Esophagus muscularis mucosa (tissue), 4 donors: ENCODE data around the gene ZNF76. TPM values are rescaled to one million over a fixed set of nuclear protein-coding genes. Genes with fewer than 3 reads are reported as not detected.

Experiments
- DNase-seq: peaks from one replicate; pipeline ENCODE4 v3.0.0-alpha.2; 2017; ENCODE audit errors: extremely low spot score
- H3K27ac ChIP-seq, 4 donors: fragments of 200-600 bp; sonication (generic); replicated peaks in 1 of 4; 1 replicate in 3 of 4; 2 replicates in 1 of 4; pipeline ENCODE4 v1.5.1; 2016 to 2019; ENCODE audit warnings: mild to moderate bottlenecking in 1 of 4
- H3K27me3 ChIP-seq, 4 donors: fragments of 200-600 bp; sonication (generic); one replicate each; pipeline versions ENCODE4 v1.5.1 to v1.6.0; 2016 to 2019
- H3K36me3 ChIP-seq, 4 donors: fragments of 200-600 bp; sonication (generic); one replicate each; pipeline ENCODE4 v1.5.1; 2016 to 2019
- H3K4me1 ChIP-seq, 4 donors: fragments of 200-600 bp; sonication (generic); one replicate each; pipeline ENCODE4 v1.5.1; 2016 to 2019
- H3K4me3 ChIP-seq, 4 donors: fragments of 200-600 bp; sonication (generic); 1 replicate in 2 of 4; 2 replicates in 2 of 4; pipeline ENCODE4 v1.5.1; 2016 to 2019; ENCODE audit warnings: mild to moderate bottlenecking in 4 of 4, moderate library complexity in 1 of 4
- H3K9me3 ChIP-seq, 4 donors: fragments of 200-600 bp; sonication (generic); 1 replicate in 3 of 4; 2 replicates in 1 of 4; pipeline ENCODE4 v1.5.1; 2016 to 2019
- EP300 ChIP-seq: sonication (generic); formaldehyde crosslinking; IDR thresholded peaks from one replicate; pipeline ENCODE4 v1.6.1; 2017; ENCODE audit warnings: antibody characterized with exemption
- POLR2A ChIP-seq: fragments of 450-650 bp; IDR thresholded peaks from one replicate; pipeline ENCODE4 v1.6.1; 2017; ENCODE audit warnings: antibody characterized with exemption, moderate library complexity, mild to moderate bottlenecking, low read depth
- POLR2AphosphoS5 ChIP-seq, 2 donors: sonication (generic); formaldehyde crosslinking; IDR thresholded peaks; one replicate each; pipeline ENCODE4 v1.6.1; 2017; ENCODE audit warnings: antibody characterized with exemption in 2 of 2
- WGBS: methylation state at CpG from one replicate; pipeline ENCODE4 v1.1.5; 2018; 5-methylcytosine and 5-hydroxymethylcytosine counted together
- intact Hi-C: fragments of 100-400 bp; cut with DNase I; formaldehyde crosslinking; loops from one replicate; pipeline ENCODE4 v1.15.1; 2023
- total RNA-seq, 4 donors: library from RNA; depleted of rRNA; stranded (reverse); fragments of >200 nt; gene quantifications; one replicate each; pipeline versions ENCODE4 v1.1.0 to v1.2.1, GENCODE V29; 2016
- TF ChIP-seq, protein P1 (sequence below), 3 experiments: fragments of 200-600 bp in 2 of 3; fragments of 450-650 bp in 1 of 3; sonication (generic) in 2 of 3; IDR thresholded peaks; one replicate each; pipeline ENCODE4 v1.5.1; 2017 to 2019; ENCODE audit warnings: antibody characterized with exemption in 3 of 3, mild to moderate bottlenecking in 2 of 3, moderate library complexity in 1 of 3

Gene ZNF76
- total RNA-seq, 4 donors from 2014 or later, result 33.2 to 47.0 (median 36.2) TPM

DNA sequence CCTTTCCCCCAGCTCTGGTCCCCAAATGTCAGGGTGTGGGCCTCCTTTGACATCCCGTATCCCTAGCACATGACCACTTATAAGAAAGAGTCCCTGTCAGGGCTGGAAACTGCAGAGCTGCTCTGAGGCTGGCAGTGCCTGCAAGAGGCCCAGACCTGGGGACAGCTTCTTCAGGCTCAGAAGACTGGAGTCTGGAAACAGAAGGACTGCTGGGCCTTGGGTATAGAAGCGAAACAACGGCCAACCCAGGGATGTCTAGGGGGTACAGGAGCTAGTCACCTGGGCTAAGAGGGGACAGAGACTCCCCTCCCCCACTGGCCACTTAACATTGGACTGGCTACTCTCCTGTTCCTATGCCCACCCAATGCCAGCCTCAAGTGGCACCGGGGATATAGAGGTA, 41.1 kb upstream of the ZNF76 start:
- WGBS, result 87% methylated on average over 3 of the region's 4 CpGs
- no peak for DNase-seq
- H3K4me1 ChIP-seq, result peaks cover 45 to 68% (median 57%) of the 10 kb centered on the region in 4 donors
- H3K36me3 ChIP-seq, result no peaks in the 10 kb centered on the region
- peaks cover 0 to 31% (median 3%) of the 10 kb centered on the region in 4 donors for H3K27me3 ChIP-seq
- no peak overlapping the region for H3K4me3 ChIP-seq
- peak overlapping the region in 2 of 4 donors; percentile 19 to 61 for H3K27ac ChIP-seq
- intact Hi-C loops, result no loop called here
- TF ChIP-seq EP300 (no peak), POLR2A (no peak), POLR2AphosphoS5 (IDR thresholded peaks at IDR 0.05) (no peak)
- TF ChIP-seq, protein P1, sequence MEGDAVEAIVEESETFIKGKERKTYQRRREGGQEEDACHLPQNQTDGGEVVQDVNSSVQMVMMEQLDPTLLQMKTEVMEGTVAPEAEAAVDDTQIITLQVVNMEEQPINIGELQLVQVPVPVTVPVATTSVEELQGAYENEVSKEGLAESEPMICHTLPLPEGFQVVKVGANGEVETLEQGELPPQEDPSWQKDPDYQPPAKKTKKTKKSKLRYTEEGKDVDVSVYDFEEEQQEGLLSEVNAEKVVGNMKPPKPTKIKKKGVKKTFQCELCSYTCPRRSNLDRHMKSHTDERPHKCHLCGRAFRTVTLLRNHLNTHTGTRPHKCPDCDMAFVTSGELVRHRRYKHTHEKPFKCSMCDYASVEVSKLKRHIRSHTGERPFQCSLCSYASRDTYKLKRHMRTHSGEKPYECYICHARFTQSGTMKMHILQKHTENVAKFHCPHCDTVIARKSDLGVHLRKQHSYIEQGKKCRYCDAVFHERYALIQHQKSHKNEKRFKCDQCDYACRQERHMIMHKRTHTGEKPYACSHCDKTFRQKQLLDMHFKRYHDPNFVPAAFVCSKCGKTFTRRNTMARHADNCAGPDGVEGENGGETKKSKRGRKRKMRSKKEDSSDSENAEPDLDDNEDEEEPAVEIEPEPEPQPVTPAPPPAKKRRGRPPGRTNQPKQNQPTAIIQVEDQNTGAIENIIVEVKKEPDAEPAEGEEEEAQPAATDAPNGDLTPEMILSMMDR (IDR thresholded peaks at IDR 0.05), result no peak
- no peaks in the 10 kb centered on the region for H3K9me3 ChIP-seq

DNA sequence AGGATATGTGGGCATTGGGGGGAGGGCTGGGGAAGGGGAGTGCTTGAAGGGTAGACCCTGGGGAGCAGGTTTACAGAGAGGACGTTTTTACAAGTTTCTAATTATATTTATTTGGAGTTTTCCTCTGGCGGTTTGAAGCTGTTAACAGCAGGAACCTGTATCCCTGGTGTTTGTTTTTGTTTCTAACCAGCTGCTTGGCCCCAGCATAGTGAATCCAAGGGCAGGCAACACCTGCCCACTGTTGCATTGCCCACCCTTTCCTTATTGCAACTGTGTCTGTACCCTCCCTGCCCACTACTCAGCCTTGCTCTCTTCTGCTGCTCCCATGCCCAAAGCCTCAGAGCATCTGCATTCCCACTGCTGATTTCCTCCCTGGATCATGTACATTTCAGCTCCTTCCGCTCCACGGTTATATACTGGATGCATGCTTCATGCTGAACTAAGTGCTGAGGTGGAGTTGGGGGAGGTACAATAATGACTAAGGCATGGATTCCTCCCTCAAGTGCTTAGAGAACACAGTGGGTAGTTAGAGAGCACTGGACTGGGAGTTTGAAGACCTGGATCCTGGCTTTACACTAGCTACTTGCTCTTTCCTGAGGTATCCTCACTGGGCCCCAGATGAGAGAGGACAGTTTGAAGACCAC, 39.7 kb upstream of the ZNF76 start:
- WGBS, result 52% methylated on average over 4 of the region's 4 CpGs
- peaks cover 0 to 18% (median 0%) of the 10 kb centered on the region in 4 donors for H3K27me3 ChIP-seq
- H3K4me1 ChIP-seq, result peaks cover 31 to 56% (median 46%) of the 10 kb centered on the region in 4 donors
- no peaks in the 10 kb centered on the region for H3K36me3 ChIP-seq
- no peak for DNase-seq
- no peak overlapping the region for H3K4me3 ChIP-seq
- H3K27ac ChIP-seq, result peak overlapping the region in 2 of 4 donors; percentile 0 to 19
- TF ChIP-seq POLR2A (no peak), POLR2AphosphoS5 (IDR thresholded peaks at IDR 0.05) (no peak), EP300 (no peak)
- TF ChIP-seq, protein P1 (IDR thresholded peaks at IDR 0.05), result no peak
- no peaks in the 10 kb centered on the region for H3K9me3 ChIP-seq
- intact Hi-C loops, result no loop called here

DNA sequence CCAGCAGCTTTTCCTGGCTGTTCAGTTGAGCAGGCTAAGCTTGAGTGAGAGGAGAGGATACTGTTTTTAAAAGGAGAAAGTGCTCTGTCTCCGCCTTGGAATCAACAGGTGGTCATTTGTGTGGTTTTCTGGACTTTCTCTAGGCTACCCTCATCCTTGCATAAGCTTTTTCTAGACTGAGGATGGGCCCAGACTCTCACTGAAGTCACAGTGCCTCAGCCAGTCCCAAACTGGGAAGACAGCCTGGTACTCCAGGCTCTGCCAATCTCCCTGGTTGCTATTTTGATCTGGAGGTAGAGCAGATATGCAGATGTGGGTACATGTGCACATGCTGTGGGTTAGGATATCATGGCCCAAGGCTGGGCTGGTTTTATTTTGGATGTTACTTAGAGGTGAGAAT, 38.8 kb upstream of the ZNF76 start:
- 100% methylated on average over 1 of the region's 1 CpG for WGBS
- Histone ChIP-seq H3K27me3 (peaks cover 0 to 9% (median 0%) of the 10 kb centered on the region in 4 donors), H3K27ac (no peak overlapping the region), H3K4me3 (no peak overlapping the region), H3K9me3 (no peaks in the 10 kb centered on the region), H3K36me3 (no peaks in the 10 kb centered on the region), H3K4me1 (peaks cover 22 to 47% (median 38%) of the 10 kb centered on the region in 4 donors)
- no peak for TF ChIP-seq POLR2AphosphoS5 (IDR thresholded peaks at IDR 0.05)
- TF ChIP-seq EP300, result no peak
- no peak for TF ChIP-seq POLR2A
- DNase-seq, result no peak
- intact Hi-C loops, result no loop called here

DNA sequence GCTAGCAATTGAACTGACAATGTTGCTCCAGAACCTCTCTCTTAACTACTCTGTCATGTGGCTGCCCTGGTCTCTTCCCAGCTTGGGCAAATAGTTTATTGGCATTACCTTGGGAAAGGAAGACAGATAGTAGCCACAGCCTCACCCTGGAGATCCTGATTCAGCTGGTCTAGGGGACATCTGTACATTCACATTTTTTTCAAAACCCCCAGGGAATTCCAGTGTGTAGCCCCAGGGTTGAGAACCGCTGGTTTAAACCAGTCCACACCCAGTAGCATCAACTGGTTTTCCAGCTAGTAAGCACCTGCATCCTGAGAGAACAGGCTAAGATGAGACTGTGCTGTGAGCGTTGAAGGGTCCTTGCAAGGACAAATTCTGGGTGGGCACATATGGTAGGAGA, 36.1 kb upstream of the ZNF76 start:
- 89% methylated on average over 2 of the region's 2 CpGs for WGBS

DNA sequence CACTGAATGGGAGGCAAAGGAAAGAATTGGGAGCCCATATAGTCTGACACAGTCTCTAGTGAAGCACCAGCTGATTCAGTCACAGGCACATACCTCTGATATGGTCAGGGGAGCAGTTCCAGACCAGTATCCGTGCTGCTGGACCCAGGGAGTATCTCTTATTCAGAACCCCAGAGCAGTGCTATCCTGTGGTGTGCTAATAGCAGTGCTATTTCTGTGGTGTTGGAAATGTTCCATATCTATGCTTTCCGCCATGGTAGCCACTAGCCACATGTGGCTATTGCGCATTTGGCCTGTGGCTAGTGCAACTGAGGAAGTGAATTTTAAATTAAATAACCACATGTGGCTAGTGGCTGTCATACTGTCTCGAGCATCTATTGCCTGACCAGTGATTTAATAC, 34.8 kb upstream of the ZNF76 start:
- Histone ChIP-seq H3K4me1 (peaks cover 0 to 9% (median 7%) of the 10 kb centered on the region in 4 donors), H3K27me3 (no peaks in the 10 kb centered on the region), H3K9me3 (no peaks in the 10 kb centered on the region), H3K27ac (no peak overlapping the region), H3K4me3 (no peak overlapping the region), H3K36me3 (peaks cover 0 to 4% (median 0%) of the 10 kb centered on the region in 4 donors)
- intact Hi-C loops, result no loop called here
- DNase-seq, result no peak
- TF ChIP-seq POLR2AphosphoS5 (IDR thresholded peaks at IDR 0.05) (no peak), POLR2A (no peak), EP300 (no peak)
- TF ChIP-seq, protein P1 (IDR thresholded peaks at IDR 0.05), result no peak
- WGBS, result 78% methylated on average over 4 of the region's 4 CpGs

More for the DNA sequence above, 36.1 kb upstream of the ZNF76 start:
- intact Hi-C loops, result no loop called here
- TF ChIP-seq EP300 (no peak), POLR2AphosphoS5 (IDR thresholded peaks at IDR 0.05) (no peak), POLR2A (no peak)
- TF ChIP-seq, protein P1 (IDR thresholded peaks at IDR 0.05), result no peak
- no peak overlapping the region for H3K27ac ChIP-seq
- no peak overlapping the region for H3K4me3 ChIP-seq
- H3K9me3 ChIP-seq, result no peaks in the 10 kb centered on the region
- peaks cover 12 to 22% (median 18%) of the 10 kb centered on the region in 4 donors for H3K4me1 ChIP-seq
- no peak for DNase-seq
- no peaks in the 10 kb centered on the region for H3K27me3 ChIP-seq
- H3K36me3 ChIP-seq, result no peaks in the 10 kb centered on the region
